Measurements from ENCODE around the gene ERGIC1.

Gene ERGIC1

GRCh38 chr5:172936401-172936800 lies 102.3 kb downstream of the ERGIC1 start:
- no peak overlapping the region for H3K4me3 ChIP-seq (ENCODE audit: low read length)
- no peak overlapping the region for H3K27ac ChIP-seq (ENCODE audit: low read length)
- peaks cover 16% of the 10 kb centered on the region for H3K36me3 ChIP-seq (ENCODE audit: control insufficient read depth, insufficient read depth, low read length)
- no peaks in the 10 kb centered on the region for H3K9me3 ChIP-seq (ENCODE audit: control insufficient read depth, insufficient read depth, low read length)
- no CpG with 5 or more reads among the region's 5 CpGs for WGBS (ENCODE audit: insufficient coverage, insufficient read length)
- no peaks in the 10 kb centered on the region for H3K27me3 ChIP-seq (ENCODE audit: control insufficient read depth, insufficient read depth, low read length)
- peaks cover 1% of the 10 kb centered on the region; the same call in 1 of the 2 replicates for H3K4me1 ChIP-seq (ENCODE audit: control insufficient read depth, insufficient read depth, low read length)
- DNase-seq (ENCODE audit: low read depth, low spot score): no peak

- Histone ChIP-seq H3K27ac (ENCODE audit: low read length) (no peak overlapping the region), H3K9me3 (ENCODE audit: control insufficient read depth, insufficient read depth, low read length) (no peaks in the 10 kb centered on the region), H3K4me3 (ENCODE audit: low read length) (no peak overlapping the region), H3K4me1 (ENCODE audit: control insufficient read depth, insufficient read depth, low read length) (peaks cover 4% of the 10 kb centered on the region; the same call in 1 of the 2 replicates), H3K27me3 (ENCODE audit: control insufficient read depth, insufficient read depth, low read length) (no peaks in the 10 kb centered on the region), H3K36me3 (ENCODE audit: control insufficient read depth, insufficient read depth, low read length) (peaks cover 16% of the 10 kb centered on the region)
- WGBS (ENCODE audit: insufficient coverage, insufficient read length): no CpG with 5 or more reads among the region's 10 CpGs
- no peak for DNase-seq (ENCODE audit: low read depth, low spot score)
Observed at GRCh38 chr5:172939071-172939470, 105.0 kb downstream of the ERGIC1 start.

GRCh38 chr5:172939611-172940267 lies 105.7 kb downstream of the ERGIC1 start:
- Histone ChIP-seq H3K9me3 (ENCODE audit: control insufficient read depth, insufficient read depth, low read length) (no peaks in the 10 kb centered on the region), H3K27me3 (ENCODE audit: control insufficient read depth, insufficient read depth, low read length) (no peaks in the 10 kb centered on the region), H3K27ac (ENCODE audit: low read length) (no peak overlapping the region), H3K36me3 (ENCODE audit: control insufficient read depth, insufficient read depth, low read length) (peaks cover 16% of the 10 kb centered on the region), H3K4me1 (ENCODE audit: control insufficient read depth, insufficient read depth, low read length) (peaks cover 4% of the 10 kb centered on the region; the same call in 1 of the 2 replicates), H3K4me3 (ENCODE audit: low read length) (no peak overlapping the region)
- no peak for DNase-seq (ENCODE audit: low read depth, low spot score)
- no CpG with 5 or more reads among the region's 16 CpGs for WGBS (ENCODE audit: insufficient coverage, insufficient read length)

- Histone ChIP-seq H3K36me3 (ENCODE audit: control insufficient read depth, insufficient read depth, low read length) (peaks cover 16% of the 10 kb centered on the region), H3K4me1 (ENCODE audit: control insufficient read depth, insufficient read depth, low read length) (peaks cover 4% of the 10 kb centered on the region; the same call in 1 of the 2 replicates), H3K27me3 (ENCODE audit: control insufficient read depth, insufficient read depth, low read length) (no peaks in the 10 kb centered on the region), H3K4me3 (ENCODE audit: low read length) (no peak overlapping the region), H3K9me3 (ENCODE audit: control insufficient read depth, insufficient read depth, low read length) (no peaks in the 10 kb centered on the region), H3K27ac (ENCODE audit: low read length) (no peak overlapping the region)
- no CpG with 5 or more reads among the region's 15 CpGs for WGBS (ENCODE audit: insufficient coverage, insufficient read length)
- no peak for DNase-seq (ENCODE audit: low read depth, low spot score)
Observed at GRCh38 chr5:172940268-172941066, 106.4 kb downstream of the ERGIC1 start.

- Histone ChIP-seq H3K36me3 (ENCODE audit: control insufficient read depth, insufficient read depth, low read length) (peaks cover 15% of the 10 kb centered on the region), H3K27ac (ENCODE audit: low read length) (no peak overlapping the region), H3K9me3 (ENCODE audit: control insufficient read depth, insufficient read depth, low read length) (no peaks in the 10 kb centered on the region), H3K4me1 (ENCODE audit: control insufficient read depth, insufficient read depth, low read length) (peaks cover 4% of the 10 kb centered on the region; the same call in 1 of the 2 replicates), H3K27me3 (ENCODE audit: control insufficient read depth, insufficient read depth, low read length) (no peaks in the 10 kb centered on the region), H3K4me3 (ENCODE audit: low read length) (no peak overlapping the region)
- DNase-seq (ENCODE audit: low read depth, low spot score): no peak
- WGBS (ENCODE audit: insufficient coverage, insufficient read length): no CpG with 5 or more reads among the region's 4 CpGs
Observed at GRCh38 chr5:172941067-172941516, 107.0 kb downstream of the ERGIC1 start.

GRCh38 chr5:172942556-172942955 lies 108.5 kb downstream of the ERGIC1 start:
- Histone ChIP-seq H3K27ac (ENCODE audit: low read length) (no peak overlapping the region), H3K9me3 (ENCODE audit: control insufficient read depth, insufficient read depth, low read length) (no peaks in the 10 kb centered on the region), H3K36me3 (ENCODE audit: control insufficient read depth, insufficient read depth, low read length) (peaks cover 12% of the 10 kb centered on the region), H3K4me3 (ENCODE audit: low read length) (no peak overlapping the region), H3K27me3 (ENCODE audit: control insufficient read depth, insufficient read depth, low read length) (no peaks in the 10 kb centered on the region), H3K4me1 (ENCODE audit: control insufficient read depth, insufficient read depth, low read length) (peaks cover 4% of the 10 kb centered on the region; the same call in 1 of the 2 replicates)
- DNase-seq (ENCODE audit: low read depth, low spot score): no peak
- WGBS (ENCODE audit: insufficient coverage, insufficient read length): no CpG with 5 or more reads among the region's 11 CpGs

- Histone ChIP-seq H3K27ac (ENCODE audit: low read length) (no peak overlapping the region), H3K36me3 (ENCODE audit: control insufficient read depth, insufficient read depth, low read length) (peaks cover 8% of the 10 kb centered on the region), H3K9me3 (ENCODE audit: control insufficient read depth, insufficient read depth, low read length) (no peaks in the 10 kb centered on the region), H3K27me3 (ENCODE audit: control insufficient read depth, insufficient read depth, low read length) (no peaks in the 10 kb centered on the region), H3K4me1 (ENCODE audit: control insufficient read depth, insufficient read depth, low read length) (peaks cover 4% of the 10 kb centered on the region; the same call in 1 of the 2 replicates), H3K4me3 (ENCODE audit: low read length) (no peak overlapping the region)
- WGBS (ENCODE audit: insufficient coverage, insufficient read length): no CpG with 5 or more reads among the region's 18 CpGs
- DNase-seq (ENCODE audit: low read depth, low spot score): no peak
Observed at GRCh38 chr5:172943283-172943841, 109.3 kb downstream of the ERGIC1 start.

GRCh38 chr5:172943906-172944305 lies 109.9 kb downstream of the ERGIC1 start:
- Histone ChIP-seq H3K36me3 (ENCODE audit: control insufficient read depth, insufficient read depth, low read length) (peaks cover 8% of the 10 kb centered on the region), H3K4me3 (ENCODE audit: low read length) (no peak overlapping the region)
- WGBS (ENCODE audit: insufficient coverage, insufficient read length): no CpG with 5 or more reads among the region's 8 CpGs

GRCh38 chr5:172944741-172945140 lies 110.7 kb downstream of the ERGIC1 start:
- DNase-seq (ENCODE audit: low read depth, low spot score): no peak
- WGBS (ENCODE audit: insufficient coverage, insufficient read length): no CpG with 5 or more reads among the region's 6 CpGs
- Histone ChIP-seq H3K4me1 (ENCODE audit: control insufficient read depth, insufficient read depth, low read length) (peaks cover 4% of the 10 kb centered on the region; the same call in 1 of the 2 replicates), H3K27ac (ENCODE audit: low read length) (no peak overlapping the region), H3K27me3 (ENCODE audit: control insufficient read depth, insufficient read depth, low read length) (no peaks in the 10 kb centered on the region), H3K9me3 (ENCODE audit: control insufficient read depth, insufficient read depth, low read length) (no peaks in the 10 kb centered on the region), H3K36me3 (ENCODE audit: control insufficient read depth, insufficient read depth, low read length) (peaks cover 3% of the 10 kb centered on the region), H3K4me3 (ENCODE audit: low read length) (no peak overlapping the region)

More at GRCh38 chr5:172943906-172944305, 109.9 kb downstream of the ERGIC1 start:
- no peak overlapping the region for H3K27ac ChIP-seq (ENCODE audit: low read length)
- no peaks in the 10 kb centered on the region for H3K9me3 ChIP-seq (ENCODE audit: control insufficient read depth, insufficient read depth, low read length)
- peaks cover 4% of the 10 kb centered on the region; the same call in 1 of the 2 replicates for H3K4me1 ChIP-seq (ENCODE audit: control insufficient read depth, insufficient read depth, low read length)
- DNase-seq (ENCODE audit: low read depth, low spot score): no peak
- H3K27me3 ChIP-seq (ENCODE audit: control insufficient read depth, insufficient read depth, low read length): no peaks in the 10 kb centered on the region

GRCh38 chr5:172945151-172945550 lies 111.1 kb downstream of the ERGIC1 start:
- H3K27me3 ChIP-seq (ENCODE audit: control insufficient read depth, insufficient read depth, low read length): no peaks in the 10 kb centered on the region; the same call in 1 of the 2 replicates
- H3K9me3 ChIP-seq (ENCODE audit: control insufficient read depth, insufficient read depth, low read length): no peaks in the 10 kb centered on the region
- peaks cover 2% of the 10 kb centered on the region; the same call in 1 of the 2 replicates for H3K36me3 ChIP-seq (ENCODE audit: control insufficient read depth, insufficient read depth, low read length)
- no peak overlapping the region for H3K4me3 ChIP-seq (ENCODE audit: low read length)
- H3K27ac ChIP-seq (ENCODE audit: low read length): no peak overlapping the region
- H3K4me1 ChIP-seq (ENCODE audit: control insufficient read depth, insufficient read depth, low read length): peaks cover 4% of the 10 kb centered on the region; the same call in 1 of the 2 replicates
- WGBS (ENCODE audit: insufficient coverage, insufficient read length): no CpG with 5 or more reads among the region's 6 CpGs
- no peak for DNase-seq (ENCODE audit: low read depth, low spot score)
